HG02759 (cell line): Measurements from ENCODE around the gene AKT2.
A peak's percentile ranks its signal among the peaks of the same experiment; 100 is the strongest.

Source experiments
- ATAC-seq: cut with Tn5 transposase; IDR thresholded peaks from one replicate; pipeline ENCODE4 v1.9.1; 2021; ENCODE audit warnings: mild to moderate bottlenecking, moderate library complexity; ENCODE audit not compliant: unreplicated experiment

Gene AKT2

DNA sequence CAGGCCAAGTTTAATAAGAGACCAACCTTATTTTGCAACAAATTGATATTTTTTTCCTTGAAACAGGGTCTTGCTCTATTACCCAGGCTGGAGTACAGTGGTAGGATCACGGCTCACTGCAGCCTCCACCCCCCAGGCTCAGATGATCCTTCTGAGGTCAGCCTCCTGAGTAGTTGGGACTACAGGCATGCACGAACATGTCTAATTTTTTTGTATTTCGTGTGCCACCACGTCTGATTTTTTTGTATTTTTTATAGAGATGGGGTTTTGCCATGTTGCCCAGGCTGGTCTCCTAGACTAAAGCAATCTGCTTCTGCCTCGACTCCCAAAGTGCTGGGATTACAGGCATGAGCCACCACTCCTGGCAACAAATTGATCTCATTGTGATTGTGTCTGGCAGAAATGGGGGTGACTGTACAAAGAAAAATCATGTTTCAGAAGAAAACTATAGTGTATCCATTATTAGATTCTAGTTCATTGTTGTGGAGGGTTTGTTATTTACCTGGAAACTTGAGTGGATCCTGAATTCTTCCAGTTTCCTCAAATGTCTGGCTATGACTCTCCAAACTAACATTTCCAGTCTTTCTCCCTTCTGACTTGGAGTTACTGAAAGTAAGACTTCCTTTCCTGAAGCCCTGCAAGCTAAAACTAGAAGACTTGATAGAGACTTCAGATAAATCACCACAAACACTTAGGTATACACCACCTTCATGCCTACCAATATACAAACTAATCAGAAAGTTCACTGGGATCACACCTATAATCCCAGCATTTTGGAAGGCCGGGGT is 17.3 kb upstream of the AKT2 start:
- ATAC-seq = no peak

DNA sequence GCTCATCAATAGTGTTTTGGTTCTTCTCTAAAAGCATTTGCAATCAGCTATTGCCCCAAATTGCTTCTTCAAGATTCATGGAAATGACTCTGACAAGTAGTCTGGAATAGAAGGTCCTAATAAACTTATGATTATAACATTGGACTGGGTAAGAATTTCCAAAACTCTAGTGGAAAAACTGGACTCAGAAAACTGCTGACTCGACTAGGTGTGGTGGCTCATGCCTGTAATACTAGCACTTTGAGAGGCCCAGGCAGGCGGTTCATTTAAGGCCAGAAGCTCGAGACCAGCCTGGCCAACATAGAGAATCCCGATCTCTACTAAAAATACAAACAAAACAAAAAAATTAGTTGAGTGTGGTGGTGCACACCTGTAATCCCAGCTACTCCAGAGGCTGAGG is 15.5 kb upstream of the AKT2 start:
- ATAC-seq = no peak

DNA sequence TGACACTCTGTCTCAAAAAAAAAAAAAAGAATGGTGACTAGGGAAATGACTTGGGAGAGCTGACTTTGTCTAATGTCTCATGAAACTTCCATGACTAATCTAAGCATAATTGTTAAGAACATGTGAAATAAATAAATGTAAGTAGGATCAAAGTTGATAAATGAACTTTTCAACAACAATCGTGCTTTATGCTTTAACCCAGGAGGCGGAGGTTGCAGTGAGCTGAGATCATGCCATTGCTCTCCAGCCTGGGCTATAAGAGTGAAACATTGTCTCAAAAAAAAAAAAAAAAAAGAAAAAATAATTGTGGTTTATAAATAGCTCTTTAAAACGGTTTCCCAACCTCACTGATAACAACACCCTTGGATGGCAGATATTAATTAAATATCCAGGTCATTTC is 12.9 kb upstream of the AKT2 start:
- no peak for ATAC-seq

DNA sequence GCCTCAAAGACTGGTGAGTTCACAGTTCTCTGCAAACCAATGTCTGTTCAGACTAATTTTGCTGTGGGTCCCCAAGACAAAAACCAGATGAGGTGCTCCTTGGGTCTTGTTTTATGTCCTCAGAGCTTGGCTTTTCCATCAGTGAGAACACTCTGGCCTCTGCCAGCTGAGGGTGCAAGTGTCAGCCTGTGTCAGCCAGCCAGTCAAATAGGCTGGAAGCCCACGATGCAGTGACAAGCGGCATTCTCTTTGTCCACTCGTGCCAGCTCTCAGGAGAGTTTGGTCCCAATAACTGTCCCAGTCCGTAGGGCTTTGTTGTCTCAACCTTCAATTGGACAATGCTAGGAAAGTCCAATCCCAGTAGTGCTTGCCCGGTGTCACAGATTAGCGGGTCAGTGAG is 9.4 kb upstream of the AKT2 start:
- ATAC-seq = no peak

DNA sequence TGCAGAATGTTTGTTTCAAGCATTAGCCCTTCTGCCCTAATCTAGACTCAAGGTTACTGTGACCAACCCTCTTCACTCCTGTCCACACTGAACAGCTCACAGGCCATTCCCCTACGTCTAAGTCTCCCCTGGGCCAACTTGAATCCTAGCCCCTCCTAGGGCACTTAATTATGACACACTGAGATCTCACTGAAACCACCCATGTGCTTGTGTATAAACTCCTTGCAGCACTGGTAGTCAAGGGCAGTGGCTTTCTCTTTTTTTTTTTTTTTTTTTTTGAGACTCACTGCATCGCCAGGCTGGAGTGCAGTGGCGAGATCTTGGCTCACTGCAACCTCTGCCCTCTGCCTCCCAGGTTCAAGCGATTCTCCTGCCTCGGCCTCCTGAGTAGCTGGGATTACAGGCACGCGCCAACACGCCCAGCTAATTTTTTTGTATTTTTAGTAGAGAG is 1.9 kb upstream of the AKT2 start:
- no peak for ATAC-seq

DNA sequence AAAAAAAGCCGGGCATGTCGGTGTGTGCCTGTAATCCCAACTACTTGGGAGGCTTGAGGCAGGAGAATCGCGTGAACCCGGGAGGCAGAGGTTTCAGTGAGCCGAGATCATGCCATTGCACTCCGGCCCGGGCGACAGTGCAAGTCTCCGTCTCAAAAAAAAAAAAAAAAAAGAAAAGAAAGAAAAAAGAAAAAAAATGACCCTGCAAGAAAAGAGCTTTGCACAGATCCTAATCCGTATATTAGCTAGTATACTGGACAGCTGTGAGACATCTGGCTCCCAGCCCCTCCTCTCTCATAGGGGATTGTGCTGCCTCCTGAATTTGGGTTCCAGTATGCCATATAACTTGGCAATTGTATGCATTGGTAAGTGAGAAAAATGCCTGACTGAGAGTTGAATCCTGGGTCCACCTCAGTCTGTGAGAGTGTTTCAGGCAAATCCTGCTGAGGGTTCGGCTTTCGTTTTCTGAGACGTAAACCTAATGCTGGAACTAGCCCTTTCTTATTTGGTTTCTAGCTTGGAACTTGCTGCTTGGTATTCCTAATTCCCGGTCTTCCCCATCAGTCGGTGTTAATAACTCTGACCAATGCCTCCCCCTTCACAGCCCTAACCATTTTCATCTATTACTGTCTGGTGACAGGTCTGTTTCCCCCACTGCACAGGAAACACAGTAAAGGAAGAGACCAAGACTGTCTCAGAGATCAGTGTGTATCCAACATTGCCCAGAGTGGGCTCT is 1.3 kb upstream of the AKT2 start:
- ATAC-seq = no peak

DNA sequence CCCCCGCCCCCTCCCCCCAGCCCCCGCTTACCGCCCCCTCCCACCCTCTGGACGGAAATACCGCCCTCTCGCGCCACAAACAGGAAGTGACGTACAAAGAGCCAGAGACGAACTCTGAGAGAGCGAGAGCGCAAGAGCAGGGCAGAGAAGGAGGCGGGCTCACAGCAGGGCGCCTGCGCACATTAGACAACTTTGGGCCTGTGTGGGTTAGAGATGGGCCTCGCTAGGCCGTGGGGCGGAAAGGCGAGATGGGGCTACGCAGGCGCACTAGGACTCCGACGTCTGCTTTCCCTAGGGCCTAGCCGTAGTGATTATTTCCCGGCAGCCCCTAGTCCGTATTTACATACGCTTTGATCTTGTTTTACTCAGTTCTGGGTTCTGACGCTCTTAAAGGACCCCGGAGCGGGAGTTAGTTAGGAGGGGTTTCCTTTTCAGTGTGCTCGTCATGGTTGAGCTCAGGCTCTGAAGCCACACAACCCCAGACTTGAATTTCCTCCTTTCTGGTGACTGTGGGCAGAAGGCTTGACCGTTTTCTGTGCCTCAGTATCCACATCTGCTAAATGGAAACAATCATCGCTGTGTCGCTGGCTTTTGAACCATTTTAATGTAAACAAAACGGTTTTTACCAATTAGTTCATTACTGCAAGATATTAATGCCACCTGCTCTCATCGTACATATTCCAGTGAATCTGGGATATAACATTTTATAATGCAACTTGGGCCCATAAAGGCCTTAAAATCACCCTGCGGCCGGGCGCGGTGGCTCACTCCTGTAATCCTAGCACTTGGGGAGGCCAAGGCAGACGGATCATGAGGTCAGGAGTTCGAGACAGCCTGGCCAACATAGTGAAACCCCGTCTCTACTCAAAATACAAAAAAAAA is 449 bp upstream of the AKT2 start:
- ATAC-seq = peak; percentile 81

DNA sequence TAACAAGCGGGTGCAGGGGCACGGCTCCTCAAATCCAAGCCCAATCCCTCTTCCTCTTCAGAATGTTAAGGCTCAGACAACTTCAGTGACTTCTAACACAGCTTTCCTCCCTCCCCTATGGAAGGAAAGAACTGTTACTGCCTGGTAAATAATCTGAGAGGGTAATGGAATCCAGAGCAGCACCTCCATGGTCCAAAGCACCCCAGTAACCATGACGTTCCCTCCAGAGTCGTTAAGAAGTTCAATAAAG is 969 bp downstream of the AKT2 start:
- ATAC-seq = no peak

DNA sequence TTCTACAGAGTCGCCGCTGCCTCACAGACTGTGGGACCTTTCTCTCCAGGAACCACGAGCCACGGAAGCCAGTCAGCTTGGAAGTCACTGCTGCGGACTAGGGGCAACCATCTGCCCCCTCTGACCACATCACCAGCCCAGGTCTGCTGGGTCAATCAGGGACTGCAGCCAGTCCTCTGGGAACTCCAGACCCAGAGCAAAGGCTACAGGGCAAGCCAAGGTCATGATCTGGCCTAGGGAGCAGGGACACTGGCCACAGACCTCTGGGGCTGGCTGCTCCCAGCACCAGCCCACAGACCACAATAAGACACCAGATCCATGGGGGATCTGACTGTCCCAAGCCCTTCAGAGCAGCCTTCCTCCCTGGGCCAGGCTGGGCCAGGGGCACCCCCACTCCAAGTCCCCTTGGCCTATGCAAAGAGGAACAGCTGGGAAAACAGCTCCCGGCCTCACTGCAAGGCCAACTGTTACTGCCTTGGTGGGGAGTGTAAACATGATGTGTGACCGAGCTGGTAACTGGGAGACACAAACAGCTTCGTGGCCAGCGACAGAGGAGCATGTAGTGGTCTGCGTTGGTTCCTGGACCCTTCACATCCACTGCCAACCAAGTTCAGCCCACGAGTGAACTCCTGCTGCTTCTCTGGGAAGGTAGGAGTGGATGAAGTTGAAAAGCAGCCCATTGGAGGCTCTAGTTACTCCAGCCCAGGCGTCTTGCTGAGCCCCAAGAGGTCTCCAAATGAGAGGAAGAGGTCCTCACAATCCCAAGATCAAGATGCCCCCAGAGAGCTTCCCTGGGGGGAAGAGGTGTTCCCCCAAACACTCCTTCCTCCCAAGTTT is 1.5 kb downstream of the AKT2 start:
- ATAC-seq = no peak

DNA sequence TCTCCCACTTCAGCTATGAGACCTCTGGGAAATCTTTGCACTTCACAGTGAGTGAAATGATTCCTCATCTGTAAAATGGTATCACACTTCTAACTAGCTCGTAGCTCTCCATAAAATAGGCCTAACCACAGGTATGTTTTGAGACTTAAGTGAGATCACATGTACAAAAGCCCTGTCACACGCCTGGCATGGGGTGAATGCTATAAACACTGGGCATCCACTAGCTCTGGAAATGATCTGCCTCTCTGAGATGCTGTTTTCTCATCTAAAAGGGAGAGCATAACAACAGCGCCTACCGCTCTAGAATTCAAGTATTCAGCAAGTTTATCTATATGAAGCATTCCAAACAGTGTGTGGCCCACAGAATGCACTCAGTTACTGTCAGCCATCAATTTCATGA is 2.2 kb downstream of the AKT2 start:
- ATAC-seq = no peak

DNA sequence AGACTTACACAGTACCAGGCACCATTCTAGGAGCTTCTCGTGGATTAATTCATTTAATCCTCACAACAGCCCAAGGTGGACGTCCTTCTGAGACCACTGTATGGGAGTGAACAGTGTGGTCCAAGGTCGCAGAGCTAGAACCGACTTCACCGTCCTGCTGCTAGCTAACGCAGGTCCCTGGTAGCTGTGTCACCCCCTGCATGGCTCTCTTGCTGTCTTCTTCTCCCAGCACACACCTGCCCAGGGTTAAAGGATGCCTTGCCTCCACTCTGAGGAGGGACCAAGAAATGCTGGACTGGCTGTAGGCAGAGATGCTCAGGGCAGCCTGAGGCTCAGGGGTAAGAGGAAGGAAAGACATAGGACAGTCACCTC is 3.0 kb downstream of the AKT2 start:
- ATAC-seq = no peak

DNA sequence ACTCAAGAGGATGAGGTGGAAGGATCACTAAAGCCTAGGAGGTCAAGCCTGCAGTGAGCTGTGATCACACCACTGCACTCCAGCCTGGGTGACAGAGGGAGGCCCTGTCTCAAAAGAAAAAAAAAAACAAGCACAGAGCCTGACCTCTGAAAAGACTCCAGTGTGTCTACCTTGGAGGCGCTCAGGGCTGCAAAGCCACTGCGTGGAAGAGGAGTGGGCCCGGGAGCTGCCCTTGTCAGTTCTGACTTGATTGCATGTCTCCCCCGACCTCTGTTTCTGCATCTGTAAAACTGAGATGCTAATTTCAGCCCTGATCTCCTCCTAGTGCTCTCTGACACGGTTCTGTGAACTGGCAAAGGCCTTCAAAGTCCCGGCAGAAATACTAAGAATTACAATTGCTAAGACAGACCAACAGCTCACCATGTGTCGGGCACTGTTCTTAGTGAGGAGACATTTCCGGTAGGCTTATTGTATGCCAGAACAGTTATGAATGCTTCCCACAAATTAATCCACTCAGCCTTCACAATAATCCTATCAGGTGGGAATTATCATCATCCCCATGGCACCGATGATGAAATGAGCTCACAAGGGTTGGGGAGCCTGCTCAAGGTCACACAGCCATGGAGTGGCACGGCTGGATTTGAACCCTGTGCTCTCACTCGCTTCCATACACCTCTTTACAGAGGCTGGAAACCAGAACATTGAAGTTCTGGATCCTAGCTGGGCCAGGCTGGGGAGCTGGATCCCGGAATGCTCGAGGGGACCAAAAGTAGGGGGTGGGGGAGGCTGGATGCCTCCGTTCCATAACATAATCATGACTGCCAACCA is 3.5 kb downstream of the AKT2 start:
- ATAC-seq = no peak

DNA sequence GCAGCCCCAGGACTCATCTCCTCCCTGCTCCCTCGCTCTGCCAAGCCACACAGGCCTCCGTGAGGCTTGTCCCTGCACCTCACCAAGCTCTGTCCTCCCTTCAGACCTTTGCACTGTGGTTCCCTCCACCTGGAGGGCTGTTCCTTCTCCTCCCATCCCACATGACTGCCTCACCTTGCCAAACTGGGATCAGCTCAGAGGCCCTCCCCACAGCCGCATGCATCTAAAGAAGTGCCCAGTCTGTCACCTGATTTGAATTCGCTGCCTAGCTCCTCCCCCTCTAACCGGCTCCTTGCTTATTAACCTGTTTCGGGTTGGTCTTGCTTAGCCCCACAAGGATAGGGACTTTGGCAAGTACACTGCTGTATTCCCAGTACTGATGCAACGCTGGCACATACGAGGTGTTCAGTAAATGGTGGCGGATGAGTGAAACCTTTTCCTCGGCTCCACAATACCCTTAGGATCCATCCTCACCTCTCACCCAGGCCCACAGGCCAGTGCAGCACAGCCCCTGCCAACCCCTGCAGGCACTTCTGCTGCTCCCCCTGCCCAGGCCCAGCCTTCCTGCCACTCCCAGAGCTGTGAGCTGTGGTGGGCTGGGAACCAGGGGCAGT is 4.4 kb downstream of the AKT2 start:
- no peak for ATAC-seq

DNA sequence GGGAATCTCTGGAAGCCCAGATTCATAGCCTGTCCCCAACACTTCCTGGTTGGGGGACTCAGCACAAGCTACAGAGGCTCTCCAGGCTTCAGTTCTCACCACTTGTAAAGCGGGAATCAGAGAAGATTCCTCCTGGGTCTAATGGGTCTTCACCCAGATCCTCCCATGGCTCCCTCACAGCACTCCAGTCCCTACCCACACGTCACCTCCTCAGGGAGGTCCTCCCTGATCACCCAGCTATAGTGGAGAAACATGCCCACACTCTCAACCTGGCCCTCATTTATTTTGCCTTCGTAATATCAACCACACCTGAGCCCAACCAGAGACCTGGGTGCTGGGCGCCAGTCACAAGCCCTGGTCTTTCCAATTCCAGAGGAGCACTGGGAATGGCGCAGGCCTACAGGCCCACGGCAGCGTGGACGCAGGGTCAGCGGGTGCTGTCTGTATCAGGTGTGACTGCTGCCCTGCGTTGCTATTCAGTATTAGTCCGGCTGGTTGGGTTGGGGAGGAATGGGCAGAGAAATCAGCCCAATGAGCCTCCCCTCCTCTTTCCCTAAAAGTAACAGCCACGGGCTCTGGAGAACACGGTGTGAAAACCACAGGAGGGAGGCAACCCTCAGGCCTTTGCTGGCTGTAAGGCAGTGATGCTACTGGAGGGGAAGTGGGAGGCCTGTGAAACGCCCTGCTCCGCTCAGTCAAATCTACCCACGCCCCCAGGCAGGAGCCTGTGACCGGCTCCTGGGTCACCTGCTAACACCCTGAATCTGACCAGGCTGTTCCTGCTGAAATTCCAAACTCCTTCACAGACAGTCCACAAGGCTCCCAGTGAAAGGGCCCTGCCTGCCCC is 5.2 kb downstream of the AKT2 start:
- peak; percentile 30 for ATAC-seq

DNA sequence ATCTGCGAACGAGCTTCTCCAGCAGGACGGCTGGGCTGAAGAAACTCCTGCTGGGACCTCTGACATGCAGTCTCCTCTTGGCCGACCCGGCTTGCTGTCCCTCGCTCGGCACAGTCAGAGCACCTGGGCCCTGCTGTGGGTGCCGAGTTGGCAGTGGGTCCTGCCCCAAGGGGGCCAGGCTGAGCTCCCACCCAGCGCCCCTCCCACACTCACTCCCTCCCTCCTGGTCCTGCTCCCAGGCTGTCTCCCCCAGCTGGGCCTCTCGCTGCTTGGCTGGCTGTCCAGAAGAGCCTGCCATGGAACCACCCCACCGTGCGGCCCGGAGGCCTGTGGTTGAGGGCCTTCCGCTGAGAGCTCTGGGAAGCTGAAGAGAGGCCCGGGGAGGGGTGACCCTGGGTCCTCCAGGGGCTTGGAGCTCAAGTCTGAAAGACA is 6.0 kb downstream of the AKT2 start:
- ATAC-seq = no peak

DNA sequence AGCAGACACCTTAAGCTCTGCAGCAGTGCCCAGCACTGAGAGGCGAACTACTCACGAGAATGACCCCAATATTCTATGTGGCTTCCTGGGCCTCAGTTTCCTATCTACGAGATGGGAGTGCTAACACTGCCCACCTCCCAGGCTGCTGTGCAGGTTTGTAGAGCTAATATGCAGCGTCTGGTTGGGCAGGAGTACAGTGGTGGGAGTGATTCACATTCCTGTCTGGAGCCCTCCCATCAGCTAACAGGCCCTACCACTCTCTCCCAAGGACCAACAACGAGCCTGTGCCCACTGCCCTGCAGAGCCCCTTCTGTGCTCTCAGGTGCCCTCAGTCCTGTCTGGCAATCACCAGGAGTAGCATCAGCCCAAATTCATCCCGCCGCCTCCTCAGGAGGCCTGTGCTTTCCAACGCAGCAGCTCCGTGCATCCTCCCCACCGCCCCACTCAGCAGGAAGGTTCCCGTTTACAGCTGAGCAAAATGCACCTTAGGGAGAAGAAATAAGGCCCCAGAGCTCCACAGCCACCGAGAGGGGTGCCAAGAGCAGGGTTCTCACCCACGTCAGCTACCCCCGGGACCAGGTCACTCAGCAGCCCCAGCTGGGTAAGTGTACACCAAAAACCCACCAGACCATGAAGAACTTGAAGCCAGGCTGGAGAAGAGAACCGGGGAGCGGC is 6.6 kb downstream of the AKT2 start:
- no peak for ATAC-seq

DNA sequence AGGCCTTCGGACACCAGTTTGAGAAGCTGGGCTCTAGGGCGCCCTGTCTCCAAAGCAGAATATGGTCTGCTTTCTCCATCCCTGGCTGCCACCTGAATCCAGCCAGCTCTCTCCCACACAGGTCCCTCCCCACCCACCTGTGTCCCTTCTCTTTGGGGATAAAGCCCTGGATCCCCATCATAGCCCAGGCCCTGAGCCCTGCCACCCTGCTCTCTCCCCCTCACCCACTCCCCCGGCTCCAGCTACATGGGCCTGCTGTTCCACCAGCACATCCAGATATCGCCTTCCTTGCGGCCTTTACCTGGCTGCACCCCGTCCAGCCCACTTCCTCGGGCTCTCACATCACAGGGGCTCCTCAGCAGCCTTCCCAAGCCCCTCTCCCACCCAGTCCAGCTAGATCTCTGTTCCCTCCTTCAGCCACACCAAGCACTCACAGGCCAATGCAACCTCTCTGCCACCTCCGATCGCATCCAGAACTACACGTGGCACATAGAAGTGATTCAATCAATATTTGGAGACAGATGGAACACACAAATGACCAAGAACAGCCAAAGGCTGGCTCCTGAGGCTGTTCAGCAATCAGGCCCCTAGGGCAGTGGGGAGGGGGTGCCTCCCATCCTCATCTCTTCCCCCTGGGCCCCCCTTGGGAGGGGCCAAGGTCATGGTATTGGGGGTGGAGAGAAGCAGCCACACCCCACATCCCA is 7.6 kb downstream of the AKT2 start:
- no peak for ATAC-seq
